HG03439 (cell line): ENCODE results near the gene NUDT16.

Experiments
- ATAC-seq: cut with Tn5 transposase; IDR thresholded peaks from one replicate; pipeline ENCODE4 v1.9.1; 2021; ENCODE audit warnings: mild to moderate bottlenecking, moderate library complexity; ENCODE audit not compliant: unreplicated experiment

NUDT16 gene

DNA sequence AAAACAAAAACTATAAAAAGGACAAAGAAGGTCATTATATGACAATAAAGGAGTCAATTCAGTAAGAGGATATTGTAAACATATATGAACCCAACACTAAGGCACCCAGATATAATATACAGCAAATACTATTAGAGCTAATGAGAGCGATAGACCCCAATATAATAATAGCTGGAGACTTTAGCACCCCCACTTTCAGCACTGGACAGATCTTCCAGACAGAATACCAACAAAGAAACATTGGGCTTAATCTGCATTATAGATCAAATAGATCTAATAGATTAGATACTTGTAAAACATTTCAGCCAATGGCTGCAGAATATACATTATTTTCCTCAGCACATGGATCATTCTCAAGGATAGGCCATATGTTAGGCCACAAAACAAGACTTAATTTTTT lies 53.4 kb downstream of the NUDT16 start:
- no peak for ATAC-seq
